Suprapubic skin (tissue), 4 donors: ENCODE data around the gene CYBA. TPM values are rescaled to one million over a fixed set of nuclear protein-coding genes. Genes with fewer than 3 reads are reported as not detected.
A peak's percentile ranks its signal among the peaks of the same experiment; 100 is the strongest.

ENCODE experiments used
- DNase-seq, 2 donors: peaks; one replicate each; pipeline ENCODE4 v3.0.0-alpha.2; 2019; ENCODE audit warnings: low spot score in 2 of 2
- H3K27ac ChIP-seq: fragments of 200-600 bp; sonication (generic); one replicate; pipeline ENCODE4 v1.5.1; 2019
- H3K27me3 ChIP-seq: fragments of 200-600 bp; sonication (generic); one replicate; pipeline ENCODE4 v1.5.1; 2019
- H3K36me3 ChIP-seq: fragments of 200-600 bp; sonication (generic); one replicate; pipeline ENCODE4 v1.5.1; 2019
- H3K4me1 ChIP-seq: fragments of 200-600 bp; sonication (generic); one replicate; pipeline ENCODE4 v1.5.1; 2019
- H3K4me3 ChIP-seq: fragments of 200-600 bp; sonication (generic); one replicate; pipeline ENCODE4 v1.5.1; 2019; ENCODE audit warnings: mild to moderate bottlenecking
- H3K9me3 ChIP-seq: fragments of 200-600 bp; sonication (generic); one replicate; pipeline ENCODE4 v1.5.1; 2019
- EP300 ChIP-seq: sonication (generic); formaldehyde crosslinking; IDR thresholded peaks from one replicate; pipeline ENCODE4 v1.6.1; 2017; ENCODE audit warnings: antibody characterized with exemption
- POLR2A ChIP-seq, 2 donors: fragments of 450-650 bp; IDR thresholded peaks; one replicate each; pipeline ENCODE4 v1.6.1; 2017; ENCODE audit warnings: antibody characterized with exemption in 2 of 2, mild to moderate bottlenecking in 2 of 2, moderate library complexity in 2 of 2
- POLR2AphosphoS5 ChIP-seq, 3 donors: sonication (generic); formaldehyde crosslinking; IDR thresholded peaks; one replicate each; pipeline ENCODE4 v1.6.1; 2017; ENCODE audit warnings: antibody characterized with exemption in 3 of 3
- WGBS: methylation state at CpG from one replicate; pipeline ENCODE4 v1.1.5; 2018; 5-methylcytosine and 5-hydroxymethylcytosine counted together
- total RNA-seq, 4 donors: library from RNA; depleted of rRNA; stranded (reverse); fragments of >200 nt; gene quantifications; one replicate each; pipeline ENCODE4 v1.1.0, GENCODE V29; 2016
- TF ChIP-seq, protein P1 (sequence below), 2 donors: fragments of 200-600 bp in 1 of 2; fragments of 450-650 bp in 1 of 2; sonication (generic) in 1 of 2; IDR thresholded peaks; one replicate each; pipeline ENCODE4 v1.5.1; 2016 to 2019; ENCODE audit warnings: antibody characterized with exemption in 2 of 2, mild to moderate bottlenecking in 1 of 2, moderate library complexity in 1 of 2

Gene CYBA
- 10 to 100 TPM; 22.4 to 39.1 (median 29.7) TPM for total RNA-seq

DNA sequence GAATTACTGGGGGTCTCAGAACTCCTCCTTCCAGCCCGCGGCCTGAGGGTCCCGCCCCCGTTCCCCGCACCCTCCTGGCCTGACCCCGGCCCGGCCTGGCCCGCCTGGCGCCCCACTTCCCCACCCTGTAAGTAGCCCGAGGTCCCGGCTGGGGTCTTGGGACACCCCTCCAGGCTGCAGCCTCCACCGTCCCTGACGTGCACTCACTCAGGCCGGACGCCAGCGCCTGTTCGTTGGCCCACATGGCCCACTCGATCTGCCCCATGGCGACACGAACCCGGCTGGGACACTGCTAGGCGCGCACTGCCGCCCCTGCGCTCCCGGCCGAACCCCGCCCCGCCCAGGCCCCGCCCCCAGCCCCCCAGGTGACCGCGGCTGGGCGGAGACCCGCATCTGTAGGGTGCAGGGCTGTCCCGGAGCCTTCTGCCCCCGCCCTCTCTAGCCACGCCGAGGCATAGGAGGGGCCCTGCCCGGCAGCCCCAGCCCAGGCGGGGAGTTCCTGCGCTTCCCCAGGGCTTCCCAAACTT lies at the start of gene CYBA:
Gene CYBA (minus strand): TSS at position 305 of the 527 bp plus-strand sequence. CDS start 40 bp downstream, at position 265.
- peak within 1 kb of the TSS; percentile 47 for H3K27ac ChIP-seq
- H3K4me1 ChIP-seq = peaks cover 26% of the 10 kb centered on the region
- DNase-seq = peak in 1 of 2 donors; percentile 78
- peak within 1 kb of the TSS; percentile 56 for H3K4me3 ChIP-seq
- no peaks in the 10 kb centered on the region for H3K9me3 ChIP-seq
- TF ChIP-seq POLR2A (IDR thresholded peaks at IDR 0.05) (no peak), POLR2AphosphoS5 (IDR thresholded peaks at IDR 0.05) (no peak), EP300 (no peak)
- TF ChIP-seq, protein P1, sequence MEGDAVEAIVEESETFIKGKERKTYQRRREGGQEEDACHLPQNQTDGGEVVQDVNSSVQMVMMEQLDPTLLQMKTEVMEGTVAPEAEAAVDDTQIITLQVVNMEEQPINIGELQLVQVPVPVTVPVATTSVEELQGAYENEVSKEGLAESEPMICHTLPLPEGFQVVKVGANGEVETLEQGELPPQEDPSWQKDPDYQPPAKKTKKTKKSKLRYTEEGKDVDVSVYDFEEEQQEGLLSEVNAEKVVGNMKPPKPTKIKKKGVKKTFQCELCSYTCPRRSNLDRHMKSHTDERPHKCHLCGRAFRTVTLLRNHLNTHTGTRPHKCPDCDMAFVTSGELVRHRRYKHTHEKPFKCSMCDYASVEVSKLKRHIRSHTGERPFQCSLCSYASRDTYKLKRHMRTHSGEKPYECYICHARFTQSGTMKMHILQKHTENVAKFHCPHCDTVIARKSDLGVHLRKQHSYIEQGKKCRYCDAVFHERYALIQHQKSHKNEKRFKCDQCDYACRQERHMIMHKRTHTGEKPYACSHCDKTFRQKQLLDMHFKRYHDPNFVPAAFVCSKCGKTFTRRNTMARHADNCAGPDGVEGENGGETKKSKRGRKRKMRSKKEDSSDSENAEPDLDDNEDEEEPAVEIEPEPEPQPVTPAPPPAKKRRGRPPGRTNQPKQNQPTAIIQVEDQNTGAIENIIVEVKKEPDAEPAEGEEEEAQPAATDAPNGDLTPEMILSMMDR (IDR thresholded peaks at IDR 0.05) = no peak
- no peaks in the 10 kb centered on the region for H3K27me3 ChIP-seq
- WGBS = 0% methylated on average over 7 of the region's 41 CpGs
- H3K36me3 ChIP-seq = peaks cover 27% of the 10 kb centered on the region

DNA sequence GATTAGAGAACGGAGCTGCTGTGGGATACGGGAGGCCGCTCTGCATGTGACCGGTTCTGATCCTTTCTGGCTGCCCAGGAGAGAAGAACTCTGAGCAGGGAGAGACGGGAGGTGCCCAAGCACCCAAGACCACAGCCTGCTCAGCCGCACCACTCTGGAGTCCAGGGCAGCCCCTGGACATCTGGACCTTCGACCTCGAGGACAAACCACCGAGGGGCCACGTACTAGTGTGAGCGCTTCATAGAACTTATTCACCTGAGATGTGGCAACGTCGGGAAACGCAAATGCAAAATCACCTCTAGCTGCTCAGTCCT lies 49.4 kb upstream of the CYBA start:
- WGBS = 71% methylated on average over 7 of the region's 14 CpGs
- TF ChIP-seq POLR2AphosphoS5 (IDR thresholded peaks at IDR 0.05) = no peak
- no peak for TF ChIP-seq POLR2A (IDR thresholded peaks at IDR 0.05)
- TF ChIP-seq EP300 = no peak
- TF ChIP-seq, protein P1 (IDR thresholded peaks at IDR 0.05) = no peak

DNA sequence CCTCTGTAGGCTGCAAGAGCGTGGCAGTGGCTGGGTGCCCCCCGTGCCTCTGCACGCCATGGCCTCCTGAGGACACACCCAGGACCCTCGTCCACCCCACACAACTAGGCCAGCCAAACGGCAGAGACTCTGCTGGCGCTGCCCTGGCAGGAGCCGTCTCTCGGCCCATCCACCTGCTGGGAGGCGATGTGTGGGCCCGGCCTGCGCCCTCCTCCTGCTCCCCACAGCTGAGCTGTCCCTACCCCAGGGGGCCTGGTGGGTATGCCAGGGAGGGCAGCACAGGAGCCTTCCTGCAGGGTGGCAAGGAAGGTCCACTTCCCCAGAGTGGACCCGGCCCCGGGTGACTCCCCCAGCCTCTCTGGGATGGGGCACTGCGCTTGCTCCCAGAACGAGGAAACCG lies 48.3 kb upstream of the CYBA start:
- Histone ChIP-seq H3K9me3 (no peaks in the 10 kb centered on the region), H3K4me1 (peaks cover 33% of the 10 kb centered on the region), H3K27me3 (no peaks in the 10 kb centered on the region), H3K4me3 (no peak overlapping the region), H3K27ac (no peak overlapping the region), H3K36me3 (peaks cover 54% of the 10 kb centered on the region)
- TF ChIP-seq, protein P1 (IDR thresholded peaks at IDR 0.05) = no peak
- TF ChIP-seq EP300 (no peak), POLR2AphosphoS5 (IDR thresholded peaks at IDR 0.05) (no peak), POLR2A (IDR thresholded peaks at IDR 0.05) (no peak)
- DNase-seq = no peak
- no CpG with 5 or more reads among the region's 16 CpGs for WGBS

More for the DNA sequence above, 49.4 kb upstream of the CYBA start:
- Histone ChIP-seq H3K27me3 (no peaks in the 10 kb centered on the region), H3K27ac (no peak overlapping the region), H3K36me3 (peaks cover 54% of the 10 kb centered on the region), H3K4me3 (no peak overlapping the region), H3K9me3 (no peaks in the 10 kb centered on the region), H3K4me1 (peaks cover 44% of the 10 kb centered on the region)
- DNase-seq = no peak

DNA sequence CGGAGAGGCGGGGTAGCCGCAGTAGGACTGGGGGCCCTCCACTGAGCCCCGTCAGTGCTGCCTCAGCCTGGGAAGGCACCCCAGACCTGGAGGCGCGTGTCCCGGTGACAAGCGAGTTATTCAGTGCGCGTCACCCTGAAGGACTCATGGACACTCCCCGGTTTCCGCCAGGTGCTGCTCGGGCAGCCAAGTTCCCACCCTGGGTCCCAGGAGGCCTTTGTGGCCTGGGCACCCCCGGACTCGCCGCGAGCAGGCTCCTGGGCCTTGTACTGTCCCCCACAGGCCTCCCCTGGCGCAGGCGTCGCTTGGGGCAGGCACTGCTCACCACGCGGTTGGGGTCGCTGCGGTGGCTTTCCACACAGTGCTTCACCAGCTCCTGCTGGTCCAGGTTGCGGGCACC lies 47.8 kb upstream of the CYBA start:
- no peak for DNase-seq
- Histone ChIP-seq H3K4me1 (peaks cover 31% of the 10 kb centered on the region), H3K9me3 (no peaks in the 10 kb centered on the region), H3K27ac (no peak overlapping the region), H3K27me3 (no peaks in the 10 kb centered on the region), H3K4me3 (no peak overlapping the region), H3K36me3 (peaks cover 54% of the 10 kb centered on the region)
- WGBS = 100% methylated on average over 2 of the region's 25 CpGs
- TF ChIP-seq POLR2A (IDR thresholded peaks at IDR 0.05) = no peak
- no peak for TF ChIP-seq POLR2AphosphoS5 (IDR thresholded peaks at IDR 0.05)
- TF ChIP-seq, protein P1 (IDR thresholded peaks at IDR 0.05) = no peak
- no peak for TF ChIP-seq EP300

DNA sequence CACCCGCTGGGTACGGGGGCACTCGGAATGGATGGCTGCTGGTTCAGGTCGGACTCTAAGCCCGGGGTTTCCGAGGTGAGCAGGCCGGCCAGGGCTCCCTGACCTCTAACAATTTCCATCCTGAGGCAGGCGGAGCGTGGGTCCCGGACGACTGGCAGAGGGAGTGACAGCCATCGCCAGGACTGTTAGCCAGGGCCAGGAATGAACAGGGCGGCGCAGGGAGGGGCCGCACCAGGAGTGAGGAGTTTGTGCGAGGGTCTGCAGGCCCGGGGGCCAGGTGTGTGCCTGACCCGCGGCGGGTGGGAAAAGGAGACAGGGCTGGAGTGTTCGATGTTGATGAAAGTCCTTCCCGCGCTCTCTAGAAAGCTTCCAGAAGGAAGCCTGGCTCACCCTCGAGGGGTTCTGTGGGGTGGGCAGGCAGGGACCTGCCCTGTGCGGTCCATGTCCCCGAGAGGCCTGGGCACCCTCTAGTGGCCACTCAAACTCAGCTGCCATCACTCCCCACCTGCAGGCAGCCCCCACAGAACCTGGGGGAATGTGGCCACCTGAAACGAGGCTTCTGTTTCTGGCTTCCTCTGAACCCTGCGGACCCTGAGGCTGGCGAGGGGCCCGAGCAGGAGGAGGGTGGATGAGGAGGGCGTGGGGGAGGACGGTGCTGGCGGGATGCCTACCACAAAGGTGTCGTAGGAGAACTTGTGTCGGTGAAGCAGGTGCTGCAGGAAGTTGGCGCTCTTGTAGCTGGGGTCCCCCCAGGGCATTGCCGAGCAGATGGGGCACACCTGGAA lies 47.2 kb upstream of the CYBA start:
- Histone ChIP-seq H3K4me1 (peaks cover 26% of the 10 kb centered on the region), H3K27ac (no peak overlapping the region), H3K4me3 (no peak overlapping the region), H3K27me3 (no peaks in the 10 kb centered on the region), H3K9me3 (no peaks in the 10 kb centered on the region), H3K36me3 (peaks cover 54% of the 10 kb centered on the region)
- TF ChIP-seq EP300 = no peak
- no peak for TF ChIP-seq POLR2A (IDR thresholded peaks at IDR 0.05)
- TF ChIP-seq, protein P1 (IDR thresholded peaks at IDR 0.05) = no peak
- no peak for TF ChIP-seq POLR2AphosphoS5 (IDR thresholded peaks at IDR 0.05)
- no peak for DNase-seq
- 79% methylated on average over 24 of the region's 37 CpGs for whole genome bisulfite sequencing
